Endothelial cell of umbilical vein (primary cell): ENCODE data around the gene CIROP. TPM values are rescaled to one million over a fixed set of nuclear protein-coding genes. Genes with fewer than 3 reads are reported as not detected.

Experiments
- BruUV-seq: library from RNA; stranded (reverse); fragments of 400-500 nt; replicated peaks from 2 replicates; lab custom pipeline; 2021; lab: Mats Ljungman, UMichigan
- CTCF ChIA-PET: fragments of 300-600, 350-600 bp; sonication (Branson Sonifier 250); formaldehyde crosslinking; loops from one replicate; lab custom pipeline; 2021; ENCODE audit warnings: antibody characterized with exemption, inconsistent platforms; lab: Charles Lee
- POLR2A ChIA-PET: fragments of 300-600, 350-600 bp; sonication (Branson Sonifier 250); formaldehyde crosslinking; loops from one replicate; lab custom pipeline; 2021; ENCODE audit warnings: antibody characterized with exemption, inconsistent platforms; lab: Charles Lee
- DNase-seq: peaks from one replicate; pipeline ENCODE4 v3.0.0-alpha.2; 2011; ENCODE audit warnings: low read depth, low spot score
- FAIRE-seq: peaks from 2 replicates; lab custom pipeline; 2011; peaks lifted over from hg19 to GRCh38; lab: Jason Lieb, UNC
- H2AFZ ChIP-seq: 2 replicates; pipeline ENCODE4 v1.6.0; 2012; ENCODE audit warnings: low read depth, low read length, control low read depth, inconsistent platforms
- H3K27ac ChIP-seq: 2 replicates; pipeline ENCODE4 v1.5.1; 2011; ENCODE audit warnings: low read depth, mild to moderate bottlenecking, control low read depth, low read length, moderate library complexity; ENCODE audit not compliant: insufficient read depth
- H3K27me3 ChIP-seq, 2 experiments: 2 replicates each; pipeline versions ENCODE4 v1.6.0 to v1.6.1; 2011; ENCODE audit warnings: low read length in 2 of 2, mixed read lengths in 1 of 2; ENCODE audit not compliant: control insufficient read depth in 2 of 2, insufficient read depth in 2 of 2
- H3K36me3 ChIP-seq, 2 experiments: 2 replicates in 1 of 2; 3 replicates in 1 of 2; pipeline ENCODE4 v1.5.1; 2011; ENCODE audit warnings: low read length in 2 of 2, mild to moderate bottlenecking in 1 of 2, moderate library complexity in 1 of 2; ENCODE audit not compliant: control insufficient read depth in 2 of 2, insufficient read depth in 2 of 2; ENCODE audit errors: extremely low read depth in 1 of 2
- H3K4me1 ChIP-seq: 3 replicates; pipeline ENCODE4 v1.5.1; 2011; ENCODE audit warnings: mild to moderate bottlenecking, low read length; ENCODE audit not compliant: control insufficient read depth, insufficient read depth; ENCODE audit errors: extremely low read depth
- H3K4me2 ChIP-seq: 2 replicates; pipeline ENCODE4 v1.6.1; 2011; ENCODE audit warnings: low read length, control low read depth, mixed read lengths; ENCODE audit not compliant: insufficient read depth
- H3K4me3 ChIP-seq, 3 experiments: fragments of 200-600 bp in 1 of 3; sonication (generic), shearing (Covaris generic) in 1 of 3; replicated peaks in 1 of 3; 2 replicates each; pipeline ENCODE4 v1.5.1; 2011 to 2016; ENCODE audit warnings: control low read depth in 3 of 3, low read length in 3 of 3, mild to moderate bottlenecking in 2 of 3, inconsistent platforms in 1 of 3, low read depth in 1 of 3, moderate library complexity in 1 of 3; ENCODE audit not compliant: insufficient read depth in 1 of 3
- H3K79me2 ChIP-seq: 2 replicates; pipeline ENCODE4 v1.6.0; 2012; ENCODE audit warnings: low read length, inconsistent platforms; ENCODE audit not compliant: control insufficient read depth, insufficient read depth
- H3K9ac ChIP-seq: replicated peaks from 2 replicates; pipeline ENCODE3; 2011; ENCODE audit warnings: low read length, control low read depth; ENCODE audit not compliant: insufficient read depth; ENCODE audit errors: extremely low read depth
- H3K9me1 ChIP-seq: replicated peaks from 3 replicates; pipeline ENCODE4 v1.6.0; 2011; ENCODE audit warnings: mild to moderate bottlenecking, low read length; ENCODE audit not compliant: control insufficient read depth, insufficient read depth; ENCODE audit errors: extremely low read depth
- H3K9me3 ChIP-seq: replicated peaks from 2 replicates; pipeline ENCODE4 v1.5.1; 2012; ENCODE audit warnings: low read length, inconsistent platforms; ENCODE audit not compliant: control insufficient read depth, insufficient read depth
- H4K20me1 ChIP-seq: replicated peaks from 2 replicates; pipeline ENCODE3; 2011; ENCODE audit warnings: mild to moderate bottlenecking, low read length; ENCODE audit not compliant: control insufficient read depth, insufficient read depth; ENCODE audit errors: extremely low read depth
- CTCF ChIP-seq, 2 donors: IDR thresholded peaks; 1 replicate in 1 of 2; 2 replicates in 1 of 2; pipeline ENCODE4 v1.5.1; 2011; ENCODE audit warnings: low read length in 2 of 2, mild to moderate bottlenecking in 2 of 2, moderate library complexity in 2 of 2, control low read depth in 1 of 2, inconsistent platforms in 1 of 2, low read depth in 1 of 2; ENCODE audit not compliant: insufficient read depth in 1 of 2; ENCODE audit errors: extremely low read depth in 1 of 2
- EZH2 ChIP-seq: IDR thresholded peaks from 2 replicates; pipeline ENCODE4 v1.6.1; 2012; ENCODE audit warnings: borderline replicate concordance, low read depth, mild to moderate bottlenecking, moderate library complexity, low read length, inconsistent platforms; ENCODE audit not compliant: severe bottlenecking
- FOS ChIP-seq: IDR thresholded peaks from 2 replicates; pipeline ENCODE4 v1.6.1; 2011; ENCODE audit warnings: mild to moderate bottlenecking, low read length, moderate library complexity, borderline replicate concordance; ENCODE audit not compliant: insufficient read depth
- GATA2 ChIP-seq: IDR thresholded peaks from 2 replicates; pipeline ENCODE4 v1.7.0; 2011; ENCODE audit warnings: low read depth, mild to moderate bottlenecking, moderate library complexity, mixed read lengths, low read length; ENCODE audit not compliant: insufficient read length, insufficient read depth
- JUN ChIP-seq: IDR thresholded peaks from 2 replicates; pipeline ENCODE4 v1.6.1; 2011; ENCODE audit warnings: borderline replicate concordance, low read depth; ENCODE audit not compliant: insufficient read length, insufficient read depth
- MAX ChIP-seq: IDR thresholded peaks from 2 replicates; pipeline ENCODE4 v1.6.1; 2011; ENCODE audit not compliant: insufficient read depth, insufficient read length
- MYC ChIP-seq: IDR thresholded peaks from one replicate; pipeline ENCODE4 v1.6.1; 2011; ENCODE audit warnings: mild to moderate bottlenecking, low read depth, low read length
- POLR2A ChIP-seq: IDR thresholded peaks from 2 replicates; pipeline ENCODE4 v1.6.1; 2012; ENCODE audit warnings: low read depth, mild to moderate bottlenecking, control low read depth, low read length
- POLR2AphosphoS5 ChIP-seq: IDR thresholded peaks from 2 replicates; pipeline ENCODE4 v1.6.1; 2012; ENCODE audit warnings: low read depth, mild to moderate bottlenecking, control low read depth, low read length, moderate library complexity; ENCODE audit not compliant: insufficient read depth
- dilution Hi-C: fragments of 300-500 bp; cut with MboI; formaldehyde crosslinking; loops from one replicate; pipeline ENCODE4 v1.15.0; 2019; ENCODE audit warnings: low sequenced_read_pairs; ENCODE audit not compliant: extremely low pct_ligation_motif_present
- intact Hi-C: fragments of 100-400 bp; cut with micrococcal nuclease; formaldehyde crosslinking; loops from one replicate; pipeline ENCODE4 v1.10.0; 2022
- polyA plus RNA-seq, 4 experiments: library from polyadenylated mRNA; depleted of rRNA in 3 of 4; stranded (reverse) in 3 of 4; unstranded in 1 of 4; fragments of >200 nt; gene quantifications; 2 replicates each; pipeline versions ENCODE4 v1.2.1 to v1.2.3, GENCODE V29; 2011 to 2012; ENCODE audit warnings: missing spikeins in 1 of 4
- total RNA-seq: library from RNA; stranded (reverse); gene quantifications from 2 replicates; pipeline ENCODE4 v1.2.3, GENCODE V29; 2021

CIROP gene
- total and polyA plus RNA-seq, 2 donors (not counting 3 experiments of a cell fraction or from before 2014, with no cell fraction given), result not detected

- TF ChIP-seq POLR2A (no peak), JUN (no peak), POLR2AphosphoS5 (no peak), CTCF (IDR thresholded peaks at IDR 0.05; ENCODE audit: extremely low read depth in 1 of 2, insufficient read depth in 1 of 2, low read depth in 1 of 2, low read length in 2 of 2) (no peak), GATA2 (no peak), EZH2 (no peak), MAX (no peak), FOS (no peak), MYC (no peak)
- Histone ChIP-seq H3K4me1 (peaks cover 34% of the 10 kb centered on the region), H3K9ac (no peak overlapping the region), H4K20me1 (peaks cover 4% of the 10 kb centered on the region), H3K27me3 (no peaks in the 10 kb centered on the region), H3K4me2 (no peak overlapping the region), H3K79me2 (peaks cover 57% of the 10 kb centered on the region), H3K27ac (no peak overlapping the region), H2AFZ (no peak overlapping the region), H3K36me3 (peaks cover 39 to 40% of the 10 kb centered on the region in 2 experiments), H3K9me1 (no peaks in the 10 kb centered on the region), H3K4me3 (no peak overlapping the region), H3K9me3 (no peaks in the 10 kb centered on the region)
- CTCF ChIA-PET, result interaction anchor here (0.7 to 2.0 kb wide), 51 partner anchors 8 to 517 kb away, joined by 3 to 141 read pairs (median 6); partner anchors contain the start of genes ACIN1, AJUBA, C14orf119 and CDH24
- POLR2A ChIA-PET, result interaction anchor here (1.0 to 1.2 kb wide), 4 partner anchors 10 to 139 kb away, joined by 3 to 8 read pairs (median 5); partner anchors contain the start of genes ACIN1, AJUBA, C14orf119 and PRMT5
- DNase-seq (no peak), FAIRE-seq (no peak)
- no TSS peak for BruUV-seq
- dilution Hi-C loops (loop anchor here (10.0 kb wide), 1 partner anchor 83 kb away; the partner anchor contains the start of gene AJUBA), intact Hi-C loops (no loop called here)
These were observed 36.7 kb downstream of the CIROP start for GRCh38 chr14:23067847-23068788.
